Cardiac muscle cell (in vitro differentiated cells and primary cell): ENCODE measurements around the gene TPSAB1. TPM values are rescaled to one million over a fixed set of nuclear protein-coding genes. Genes with fewer than 3 reads are reported as not detected.
"Not testable (repeated sequence)": the region's sequence is repeated elsewhere in the genome, so short reads cannot be mapped to it uniquely, and the experiment has no call there.

Experiments
- DNase-seq, 2 donors: peaks; one replicate each; pipeline versions ENCODE4 v3.0.0 to v3.0.0-alpha.2; 2010 to 2017; ENCODE audit warnings: low read depth in 1 of 2, low spot score in 1 of 2
- H3K27ac ChIP-seq: fragments of 200-600 bp; sonication (generic); 2 replicates; pipeline ENCODE4 v1.5.1; 2016
- H3K27me3 ChIP-seq: fragments of 200-600 bp; sonication (generic); 2 replicates; pipeline ENCODE4 v1.6.0; 2016; ENCODE audit warnings: control low read depth
- H3K36me3 ChIP-seq: fragments of 200-600 bp; sonication (generic); 2 replicates; pipeline ENCODE4 v1.5.1; 2016; ENCODE audit warnings: control low read depth
- H3K4me1 ChIP-seq: fragments of 200-600 bp; sonication (generic); 2 replicates; pipeline ENCODE4 v1.8.1; 2017; ENCODE audit warnings: low read depth, mild to moderate bottlenecking, mixed run types
- H3K4me3 ChIP-seq: fragments of 200-600 bp; sonication (generic); 2 replicates; pipeline ENCODE4 v1.5.1; 2016; ENCODE audit warnings: mild to moderate bottlenecking
- H3K9me3 ChIP-seq: fragments of 200-600 bp; sonication (generic); 2 replicates; pipeline ENCODE4 v1.5.1; 2017; ENCODE audit warnings: low read depth, mild to moderate bottlenecking, control low read depth
- CTCF ChIP-seq: IDR thresholded peaks from 2 replicates; pipeline ENCODE4 v1.5.1; 2012; ENCODE audit warnings: low read depth, mild to moderate bottlenecking, low read length
- polyA plus RNA-seq: library from polyadenylated mRNA; unstranded; fragments of >200 nt; fragmentation: Nextera tagmentation; extraction: Ambion mirVana; gene quantifications from 2 replicates; pipeline ENCODE4 v1.2.1, GENCODE V29; 2016
- total RNA-seq: library from RNA; depleted of rRNA; stranded (reverse); fragments of >200 nt; gene quantifications from 2 replicates; pipeline ENCODE4 v1.2.3, GENCODE V29; 2016

TPSAB1 gene
- total and polyA plus RNA-seq, 2 experiments from 2014 or later = not detected

GRCh38 chr16:1223355-1224214, 16.9 kb upstream of the TPSAB1 start:
- no peaks in the 10 kb centered on the region for H3K36me3 ChIP-seq
- H3K27me3 ChIP-seq = no peaks in the 10 kb centered on the region
- no peak overlapping the region for H3K27ac ChIP-seq
- no peaks in the 10 kb centered on the region for H3K9me3 ChIP-seq
- no peaks in the 10 kb centered on the region for H3K4me1 ChIP-seq
- H3K4me3 ChIP-seq = no peak overlapping the region
- DNase-seq = no peak
- no peak for TF ChIP-seq CTCF

- no peak for DNase-seq
- Histone ChIP-seq H3K27me3 (no peaks in the 10 kb centered on the region), H3K9me3 (no peaks in the 10 kb centered on the region), H3K27ac (no peak overlapping the region), H3K36me3 (no peaks in the 10 kb centered on the region), H3K4me1 (no peaks in the 10 kb centered on the region), H3K4me3 (no peak overlapping the region)
- TF ChIP-seq CTCF = no peak
These were observed 15.9 kb upstream of the TPSAB1 start for GRCh38 chr16:1224558-1224957.

GRCh38 chr16:1225051-1225451, 15.5 kb upstream of the TPSAB1 start, which contains the start of gene TPSG1:
Gene TPSG1, minus strand, starts transcription at chr16:1225268. Its CDS starts 16 bp downstream, at chr16:1225252.
- no peaks in the 10 kb centered on the region for H3K36me3 ChIP-seq
- H3K27ac ChIP-seq = no peak within 1 kb of the TSS
- no peak for TF ChIP-seq CTCF
- no peak within 1 kb of the TSS for H3K4me3 ChIP-seq
- H3K4me1 ChIP-seq = no peaks in the 10 kb centered on the region
- DNase-seq = no peak
- no peaks in the 10 kb centered on the region for H3K27me3 ChIP-seq
- H3K9me3 ChIP-seq = no peaks in the 10 kb centered on the region

GRCh38 chr16:1225728-1226311, 14.7 kb upstream of the TPSAB1 start:
- not testable (repeated sequence) for H3K27me3 ChIP-seq, H3K9me3 ChIP-seq, DNase-seq, H3K27ac ChIP-seq, H3K4me1 ChIP-seq, H3K36me3 ChIP-seq, H3K4me3 ChIP-seq

GRCh38 chr16:1226692-1227091, 13.8 kb upstream of the TPSAB1 start:
- DNase-seq = peak in 1 of 2 donors; percentile 17
- H3K27me3 ChIP-seq, H3K9me3 ChIP-seq, H3K4me1 ChIP-seq, H3K4me3 ChIP-seq, H3K36me3 ChIP-seq, H3K27ac ChIP-seq: not testable (repeated sequence)

GRCh38 chr16:1228227-1228626, 12.3 kb upstream of the TPSAB1 start:
- H3K27me3 ChIP-seq, DNase-seq, H3K36me3 ChIP-seq, H3K4me3 ChIP-seq, H3K9me3 ChIP-seq, H3K27ac ChIP-seq, H3K4me1 ChIP-seq: not testable (repeated sequence)

GRCh38 chr16:1229476-1229875, 11.0 kb upstream of the TPSAB1 start:
- DNase-seq, H3K9me3 ChIP-seq, H3K36me3 ChIP-seq, H3K27ac ChIP-seq, H3K4me1 ChIP-seq, H3K27me3 ChIP-seq, H3K4me3 ChIP-seq: not testable (repeated sequence)

GRCh38 chr16:1230084-1230470, 10.4 kb upstream of the TPSAB1 start, which contains the start of gene TPSB2:
Gene TPSB2, minus strand, starts transcription at chr16:1230184. Its CDS starts 233 bp downstream, at chr16:1229951.
- not testable (repeated sequence) for H3K27me3 ChIP-seq, DNase-seq, H3K4me1 ChIP-seq, H3K9me3 ChIP-seq, H3K27ac ChIP-seq, H3K36me3 ChIP-seq, H3K4me3 ChIP-seq

- not testable (repeated sequence) for H3K36me3 ChIP-seq, H3K4me1 ChIP-seq
These were observed 9.9 kb upstream of the TPSAB1 start for GRCh38 chr16:1230471-1231212.

GRCh38 chr16:1231301-1231700, 9.2 kb upstream of the TPSAB1 start:
- H3K36me3 ChIP-seq, H3K4me1 ChIP-seq, H3K27me3 ChIP-seq, H3K4me3 ChIP-seq, H3K9me3 ChIP-seq, DNase-seq, H3K27ac ChIP-seq: not testable (repeated sequence)

More at GRCh38 chr16:1230471-1231212, 9.9 kb upstream of the TPSAB1 start:
- H3K4me3 ChIP-seq, H3K27ac ChIP-seq, DNase-seq, H3K9me3 ChIP-seq, H3K27me3 ChIP-seq: not testable (repeated sequence)
